ENCODE data around the gene EIF2AK3.
"Not testable (repeated sequence)": the region's sequence is repeated elsewhere in the genome, so short reads cannot be mapped to it uniquely, and the experiment has no call there.

The EIF2AK3 gene

GRCh38 chr2:88627055-88627855 lies at the start of gene EIF2AK3:
Gene EIF2AK3 (minus strand): TSS chr2:88627464. CDS start chr2:88627274, 190 bp downstream.
- DNase-seq: peak; percentile 99

GRCh38 chr2:88673363-88673762 lies 46.1 kb upstream of the EIF2AK3 start:
- DNase-seq: no peak

- peak; percentile 76 for DNase-seq
Observed at GRCh38 chr2:88671786-88672427, 44.6 kb upstream of the EIF2AK3 start.

GRCh38 chr2:88669482-88670214 lies 42.4 kb upstream of the EIF2AK3 start:
- no peak for DNase-seq

GRCh38 chr2:88668862-88669261 lies 41.6 kb upstream of the EIF2AK3 start:
- DNase-seq: no peak

- no peak for DNase-seq
Observed at GRCh38 chr2:88667219-88667618, 40.0 kb upstream of the EIF2AK3 start.

GRCh38 chr2:88666576-88666975 lies 39.3 kb upstream of the EIF2AK3 start:
- no peak for DNase-seq

- no peak for DNase-seq
Observed at GRCh38 chr2:88660622-88661021, 33.4 kb upstream of the EIF2AK3 start.

- DNase-seq: no peak
Observed at GRCh38 chr2:88659538-88659915, 32.3 kb upstream of the EIF2AK3 start.

GRCh38 chr2:88658881-88659537 lies 31.7 kb upstream of the EIF2AK3 start:
- DNase-seq: no peak

- DNase-seq: no peak
Observed at GRCh38 chr2:88658326-88658725, 31.1 kb upstream of the EIF2AK3 start.

- DNase-seq: no peak
Observed at GRCh38 chr2:88657131-88657530, 29.9 kb upstream of the EIF2AK3 start.

GRCh38 chr2:88656690-88657089 lies 29.4 kb upstream of the EIF2AK3 start:
- no peak for DNase-seq

GRCh38 chr2:88654714-88655113 lies 27.4 kb upstream of the EIF2AK3 start:
- no peak for DNase-seq

GRCh38 chr2:88651646-88652045 lies 24.4 kb upstream of the EIF2AK3 start:
- DNase-seq: no peak

- DNase-seq: not testable (repeated sequence)
Observed at GRCh38 chr2:88645291-88645882, 18.1 kb upstream of the EIF2AK3 start.

GRCh38 chr2:88642278-88642677 lies 15.0 kb upstream of the EIF2AK3 start:
- DNase-seq: no peak

GRCh38 chr2:88641330-88641729 lies 14.1 kb upstream of the EIF2AK3 start:
- DNase-seq: no peak

GRCh38 chr2:88639865-88640264 lies 12.6 kb upstream of the EIF2AK3 start:
- no peak for DNase-seq

GRCh38 chr2:88638743-88639142 lies 11.5 kb upstream of the EIF2AK3 start:
- DNase-seq: no peak

GRCh38 chr2:88638123-88638650 lies 10.9 kb upstream of the EIF2AK3 start:
- no peak for DNase-seq

- no peak for DNase-seq
Observed at GRCh38 chr2:88637464-88637863, 10.2 kb upstream of the EIF2AK3 start.

GRCh38 chr2:88636026-88636425 lies 8.8 kb upstream of the EIF2AK3 start:
- no peak for DNase-seq
